Activated CD8-positive, alpha-beta memory T cell treated with anti-CD3 and anti-CD28 coated beads, Interleukin-2, amount 50 U/mL, for 24 hours (primary cell): Measurements from ENCODE around the gene SRPK2.

Source experiments
- DNase-seq: peaks from one replicate; pipeline ENCODE4 v3.0.0-alpha.2; 2020; ENCODE audit errors: extremely low read depth

Gene SRPK2

GRCh38 chr7:105097619-105098018 lies 291.1 kb downstream of the SRPK2 start:
- no peak for DNase-seq

- DNase-seq = no peak
Measured at GRCh38 chr7:105096306-105096705, 292.4 kb downstream of the SRPK2 start.

GRCh38 chr7:105094966-105095365 lies 293.8 kb downstream of the SRPK2 start:
- DNase-seq = no peak

GRCh38 chr7:105088456-105088855 lies 300.3 kb downstream of the SRPK2 start:
- no peak for DNase-seq

GRCh38 chr7:105087981-105088380 lies 300.7 kb downstream of the SRPK2 start:
- no peak for DNase-seq

GRCh38 chr7:105086850-105087249 lies 301.9 kb downstream of the SRPK2 start:
- no peak for DNase-seq

GRCh38 chr7:105084581-105084980 lies 304.1 kb downstream of the SRPK2 start:
- DNase-seq = no peak

- no peak for DNase-seq
Measured at GRCh38 chr7:105079348-105079747, 309.4 kb downstream of the SRPK2 start.

GRCh38 chr7:105073143-105073542 lies 315.6 kb downstream of the SRPK2 start:
- DNase-seq = no peak

- no peak for DNase-seq
Measured at GRCh38 chr7:105068886-105069285, 319.8 kb downstream of the SRPK2 start.

- DNase-seq = no peak
Measured at GRCh38 chr7:105067691-105068090, 321.0 kb downstream of the SRPK2 start.
